Hepatocyte (in vitro differentiated cells): ENCODE data around the gene ZAP70.

Source experiments
- EZH2 ChIP-seq: fragments of 200-600 bp; sonication (generic); IDR thresholded peaks from 2 replicates; pipeline ENCODE4 v1.6.1; 2016; ENCODE audit warnings: antibody characterized with exemption, mild to moderate bottlenecking, borderline replicate concordance
- EZH2phosphoT487 ChIP-seq: fragments of 200-600 bp; sonication (generic); IDR thresholded peaks from one replicate; pipeline ENCODE4 v1.6.1; 2018; ENCODE audit warnings: antibody characterized with exemption, mild to moderate bottlenecking, low read depth, moderate library complexity; ENCODE audit not compliant: unreplicated experiment, severe bottlenecking
- TF ChIP-seq, protein P1 (sequence below): fragments of 200-600 bp; sonication (generic); IDR thresholded peaks from 2 replicates; pipeline ENCODE4 v1.5.1; 2016; ENCODE audit warnings: antibody characterized with exemption, mild to moderate bottlenecking; ENCODE audit not compliant: poor library complexity

DNA sequence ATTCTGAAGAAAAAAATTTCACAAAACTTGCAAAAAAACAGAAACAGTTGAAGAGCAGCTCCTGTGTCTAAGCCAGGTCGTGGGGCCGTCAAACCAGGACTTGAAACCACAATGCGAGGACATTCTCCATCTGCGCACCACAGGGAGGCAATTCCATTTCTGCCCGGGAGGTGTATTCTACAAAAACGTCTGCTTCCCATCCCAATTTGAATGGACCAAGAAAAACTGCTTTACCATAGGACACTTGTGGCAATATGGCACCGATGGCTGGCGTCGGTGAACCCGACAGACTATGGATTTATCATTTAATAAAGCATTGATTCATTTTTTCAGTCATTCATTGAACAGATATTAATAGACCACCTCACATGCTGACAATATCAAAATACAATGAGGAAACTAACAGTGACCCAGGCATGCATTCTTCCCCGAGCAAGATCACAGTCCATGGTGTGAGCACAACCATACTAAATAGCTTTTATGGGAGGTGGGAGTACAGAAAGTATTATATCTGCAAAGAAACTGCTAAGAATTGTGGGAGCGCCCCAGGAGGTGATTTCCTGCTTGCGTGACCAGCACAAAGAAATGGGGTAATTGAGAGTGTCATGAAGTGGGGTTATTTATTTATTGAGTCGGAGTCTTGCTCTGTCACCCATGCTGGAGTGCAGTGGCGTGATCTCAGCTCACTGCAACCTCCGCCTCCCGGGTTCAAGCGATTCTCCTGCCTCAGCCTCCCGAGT, 10.5 kb upstream of the ZAP70 start:
- TF ChIP-seq, protein P1, sequence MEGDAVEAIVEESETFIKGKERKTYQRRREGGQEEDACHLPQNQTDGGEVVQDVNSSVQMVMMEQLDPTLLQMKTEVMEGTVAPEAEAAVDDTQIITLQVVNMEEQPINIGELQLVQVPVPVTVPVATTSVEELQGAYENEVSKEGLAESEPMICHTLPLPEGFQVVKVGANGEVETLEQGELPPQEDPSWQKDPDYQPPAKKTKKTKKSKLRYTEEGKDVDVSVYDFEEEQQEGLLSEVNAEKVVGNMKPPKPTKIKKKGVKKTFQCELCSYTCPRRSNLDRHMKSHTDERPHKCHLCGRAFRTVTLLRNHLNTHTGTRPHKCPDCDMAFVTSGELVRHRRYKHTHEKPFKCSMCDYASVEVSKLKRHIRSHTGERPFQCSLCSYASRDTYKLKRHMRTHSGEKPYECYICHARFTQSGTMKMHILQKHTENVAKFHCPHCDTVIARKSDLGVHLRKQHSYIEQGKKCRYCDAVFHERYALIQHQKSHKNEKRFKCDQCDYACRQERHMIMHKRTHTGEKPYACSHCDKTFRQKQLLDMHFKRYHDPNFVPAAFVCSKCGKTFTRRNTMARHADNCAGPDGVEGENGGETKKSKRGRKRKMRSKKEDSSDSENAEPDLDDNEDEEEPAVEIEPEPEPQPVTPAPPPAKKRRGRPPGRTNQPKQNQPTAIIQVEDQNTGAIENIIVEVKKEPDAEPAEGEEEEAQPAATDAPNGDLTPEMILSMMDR: no peak
- TF ChIP-seq EZH2 (no peak), EZH2phosphoT487 (no peak)
